ENCODE measurements around the gene LCORL. TPM values are rescaled to one million over a fixed set of nuclear protein-coding genes. Genes with fewer than 3 reads are reported as not detected.

Gene LCORL
- total and polyA plus RNA-seq, 2 donors from 2014 or later, result 2.8 to 13.7 TPM

DNA sequence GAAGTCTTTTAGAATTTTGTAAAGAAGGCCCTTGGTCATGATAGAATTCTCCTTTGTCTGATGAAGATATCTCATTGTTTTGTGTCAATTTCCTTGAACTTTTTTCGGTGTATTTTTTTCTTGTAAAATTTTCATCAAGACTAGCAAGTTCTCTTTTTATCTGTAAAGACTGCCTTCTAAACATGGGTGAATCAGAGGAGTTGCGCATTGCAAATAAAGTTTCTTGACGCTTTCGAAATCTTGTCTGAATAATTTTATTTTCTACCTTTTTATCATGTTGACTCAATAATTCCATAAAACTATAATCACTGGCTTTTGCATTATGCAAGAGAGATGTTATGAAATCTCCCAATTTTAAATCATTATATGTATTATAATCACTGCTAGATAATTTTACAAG, 144.6 kb downstream of the LCORL start:
- H3K9ac ChIP-seq (ENCODE audit: low read length in 3 of 3), result no peak overlapping the region
- FAIRE-seq, result no peak
- H3K4me3 ChIP-seq (ENCODE audit: low read length in 3 of 3), result no peak overlapping the region
- TF ChIP-seq CTCF (IDR thresholded peaks at IDR 0.05; ENCODE audit: borderline replicate concordance, extremely low read depth, insufficient read depth), result no peak
- no peaks in the 10 kb centered on the region for H3K4me1 ChIP-seq (ENCODE audit: control insufficient read depth in 2 of 3, insufficient read depth in 2 of 3, low read depth in 1 of 3, low read length in 3 of 3)
- no peak for DNase-seq
- intact Hi-C loops (cut with DNase I), result no loop called here
- no peaks in the 10 kb centered on the region for H3K9me3 ChIP-seq (ENCODE audit: control insufficient read depth in 2 of 3, insufficient read depth in 1 of 3, low read length in 3 of 3)
- no peaks in the 10 kb centered on the region for H3K36me3 ChIP-seq (ENCODE audit: control insufficient read depth in 2 of 3, insufficient read depth in 3 of 3, low read length in 3 of 3)
- no peak overlapping the region for H3K27ac ChIP-seq (ENCODE audit: low read depth in 2 of 2, low read length in 2 of 2)
- no peaks in the 10 kb centered on the region for H3K27me3 ChIP-seq (ENCODE audit: control insufficient read depth, insufficient read depth, low read length)

GRCh38 chr4:17875402-17876070, 146.0 kb downstream of the LCORL start:
- no peaks in the 10 kb centered on the region for H3K27me3 ChIP-seq (ENCODE audit: control insufficient read depth, insufficient read depth, low read length)
- H3K4me1 ChIP-seq (ENCODE audit: control insufficient read depth in 2 of 3, insufficient read depth in 2 of 3, low read depth in 1 of 3, low read length in 3 of 3), result no peaks in the 10 kb centered on the region
- H3K4me3 ChIP-seq (ENCODE audit: low read length in 3 of 3), result no peak overlapping the region
- no peak overlapping the region for H3K9ac ChIP-seq (ENCODE audit: low read length in 3 of 3)
- intact Hi-C loops (cut with DNase I), result no loop called here
- DNase-seq, result no peak
- H3K27ac ChIP-seq (ENCODE audit: low read depth in 2 of 2, low read length in 2 of 2), result no peak overlapping the region
- TF ChIP-seq CTCF (IDR thresholded peaks at IDR 0.05; ENCODE audit: borderline replicate concordance, extremely low read depth, insufficient read depth), result no peak
- H3K36me3 ChIP-seq (ENCODE audit: control insufficient read depth in 2 of 3, insufficient read depth in 3 of 3, low read length in 3 of 3), result no peaks in the 10 kb centered on the region
- H3K9me3 ChIP-seq (ENCODE audit: control insufficient read depth in 2 of 3, insufficient read depth in 1 of 3, low read length in 3 of 3), result no peaks in the 10 kb centered on the region
- FAIRE-seq, result no peak

- no peak for TF ChIP-seq CTCF (IDR thresholded peaks at IDR 0.05; ENCODE audit: borderline replicate concordance, extremely low read depth, insufficient read depth)
- FAIRE-seq (no peak), DNase-seq (no peak)
- H3K4me1 ChIP-seq (ENCODE audit: control insufficient read depth in 2 of 3, insufficient read depth in 2 of 3, low read depth in 1 of 3, low read length in 3 of 3), result no peaks in the 10 kb centered on the region
- H3K36me3 ChIP-seq (ENCODE audit: control insufficient read depth in 2 of 3, insufficient read depth in 3 of 3, low read length in 3 of 3), result no peaks in the 10 kb centered on the region
- no peaks in the 10 kb centered on the region for H3K9me3 ChIP-seq (ENCODE audit: control insufficient read depth in 2 of 3, insufficient read depth in 1 of 3, low read length in 3 of 3)
- H3K27ac ChIP-seq (ENCODE audit: low read depth in 2 of 2, low read length in 2 of 2), result no peak overlapping the region
- H3K9ac ChIP-seq (ENCODE audit: low read length in 3 of 3), result no peak overlapping the region
- no peaks in the 10 kb centered on the region for H3K27me3 ChIP-seq (ENCODE audit: control insufficient read depth, insufficient read depth, low read length)
- H3K4me3 ChIP-seq (ENCODE audit: low read length in 3 of 3), result no peak overlapping the region
- intact Hi-C loops (cut with DNase I), result no loop called here
Measured at GRCh38 chr4:17869327-17869726, 152.2 kb downstream of the LCORL start.

DNA sequence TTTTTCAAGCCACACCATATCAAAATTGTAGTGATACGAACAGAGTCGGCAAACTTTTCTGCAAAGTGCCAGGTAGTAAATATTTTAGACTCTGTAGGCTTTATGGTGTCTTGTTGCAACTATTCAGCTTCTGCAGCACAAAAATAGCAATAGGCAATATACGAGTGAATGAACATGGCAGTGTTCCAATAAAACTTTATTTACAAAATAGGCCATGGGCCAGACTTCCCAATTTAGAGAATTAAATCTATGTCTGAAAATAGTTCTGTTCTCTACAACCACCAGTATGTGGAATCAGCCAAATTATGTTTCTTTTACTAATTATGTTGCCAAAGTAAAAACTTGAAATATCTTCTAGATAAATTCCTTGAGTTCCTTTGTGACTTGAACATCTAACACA, 154.3 kb downstream of the LCORL start:
- no peak for DNase-seq
- no peaks in the 10 kb centered on the region for H3K36me3 ChIP-seq (ENCODE audit: control insufficient read depth in 2 of 3, insufficient read depth in 3 of 3, low read length in 3 of 3)
- intact Hi-C loops (cut with DNase I), result no loop called here
- H3K4me3 ChIP-seq (ENCODE audit: low read length in 3 of 3), result no peak overlapping the region
- peaks cover 0 to 4% (median 0%) of the 10 kb centered on the region in 3 donors for H3K9me3 ChIP-seq (ENCODE audit: control insufficient read depth in 2 of 3, insufficient read depth in 1 of 3, low read length in 3 of 3)
- FAIRE-seq, result no peak
- TF ChIP-seq CTCF (IDR thresholded peaks at IDR 0.05; ENCODE audit: borderline replicate concordance, extremely low read depth, insufficient read depth), result no peak
- no peaks in the 10 kb centered on the region for H3K27me3 ChIP-seq (ENCODE audit: control insufficient read depth, insufficient read depth, low read length)
- H3K27ac ChIP-seq (ENCODE audit: low read depth in 2 of 2, low read length in 2 of 2), result no peak overlapping the region
- no peak overlapping the region for H3K9ac ChIP-seq (ENCODE audit: low read length in 3 of 3)
- H3K4me1 ChIP-seq (ENCODE audit: control insufficient read depth in 2 of 3, insufficient read depth in 2 of 3, low read depth in 1 of 3, low read length in 3 of 3), result no peaks in the 10 kb centered on the region
